Right lobe of liver (tissue), 6 donors: Measurements from ENCODE around the gene MACROD2. TPM values are rescaled to one million over a fixed set of nuclear protein-coding genes. Genes with fewer than 3 reads are reported as not detected.

ENCODE experiments used
- ATAC-seq, 4 donors: fragments of 200-7000 bp; cut with Tn5 transposase; one replicate each; pipeline ENCODE4 v1.9.1; 2020; ENCODE audit warnings: mild to moderate bottlenecking in 4 of 4, moderate library complexity in 4 of 4
- DNase-seq, 3 donors: peaks; one replicate each; pipeline ENCODE4 v3.0.0-alpha.2; 2020
- H3K27ac ChIP-seq, 3 donors: fragments of 200-600 bp; one replicate each; pipeline ENCODE4 v1.8.0; 2022
- H3K27me3 ChIP-seq, 2 donors: fragments of 200-600 bp; one replicate each; pipeline ENCODE4 v1.8.0; 2022
- H3K36me3 ChIP-seq, 4 donors: fragments of 200-600 bp; sonication (generic) in 1 of 4; one replicate each; pipeline versions ENCODE4 v1.5.1 to v1.8.0; 2017 to 2022; ENCODE audit warnings: control low read depth in 1 of 4
- H3K4me1 ChIP-seq, 4 donors: fragments of 200-600 bp; sonication (generic) in 1 of 4; one replicate each; pipeline versions ENCODE4 v1.5.1 to v1.8.0; 2017 to 2022; ENCODE audit warnings: control low read depth in 1 of 4
- H3K4me3 ChIP-seq, 3 donors: fragments of 200-600 bp; one replicate each; pipeline ENCODE4 v1.8.0; 2022
- H3K9me3 ChIP-seq, 4 donors: fragments of 200-600 bp; sonication (generic) in 1 of 4; one replicate each; pipeline versions ENCODE4 v1.5.1 to v1.8.0; 2017 to 2022; ENCODE audit warnings: control low read depth in 1 of 4
- POLR2A ChIP-seq: fragments of 450-650 bp; IDR thresholded peaks from one replicate; pipeline ENCODE4 v1.6.1; 2017; ENCODE audit warnings: antibody characterized with exemption, mild to moderate bottlenecking
- WGBS: methylation state at CpG from one replicate; pipeline ENCODE4 v1.1.6; 2018; ENCODE audit warnings: low coverage, low lambda C conversion rate; ENCODE audit not compliant: insufficient coverage; ENCODE audit errors: missing lambda C conversion rate; 5-methylcytosine and 5-hydroxymethylcytosine counted together
- intact Hi-C, 2 donors: fragments of 100-400 bp; cut with DNase I; formaldehyde crosslinking; loops; one replicate each; pipeline versions ENCODE4 v1.11.2 to v1.14.1; 2022
- total RNA-seq, 6 experiments: library from RNA; depleted of rRNA in 2 of 6; stranded (reverse); fragments of >200 nt in 2 of 6; fragmentation: NEBNext Ultra II Directional in 3 of 6; extraction: Animal tissue kit (Norgen Biotek cat#: 25700) in 3 of 6; gene quantifications; one replicate each; pipeline versions ENCODE4 v1.1.0 to v1.2.4, GENCODE V29; 2016 to 2023
- TF ChIP-seq, protein P1 (sequence below), 4 donors: fragments of 200-600 bp in 3 of 4; fragments of 450-650 bp in 1 of 4; IDR thresholded peaks; one replicate each; pipeline versions ENCODE4 v1.5.1 to v1.8.0; 2016 to 2022; ENCODE audit warnings: antibody characterized with exemption in 4 of 4, mild to moderate bottlenecking in 2 of 4
- donor health status: DM: no; HTN: yes; CAD: no.
- donor health status: DM: no; HTN: no; CAD: no.
- donor health status: DM: no; HTN: no; CAD: no.
- donor health status: DM: no; HTN: yes; CAD: no.
- donor health status: DM: no; HTN: yes; CAD: no.

MACROD2 gene
- total RNA-seq, 6 experiments from 2014 or later: 1.2 to 5.5 (median 3.3) TPM

DNA sequence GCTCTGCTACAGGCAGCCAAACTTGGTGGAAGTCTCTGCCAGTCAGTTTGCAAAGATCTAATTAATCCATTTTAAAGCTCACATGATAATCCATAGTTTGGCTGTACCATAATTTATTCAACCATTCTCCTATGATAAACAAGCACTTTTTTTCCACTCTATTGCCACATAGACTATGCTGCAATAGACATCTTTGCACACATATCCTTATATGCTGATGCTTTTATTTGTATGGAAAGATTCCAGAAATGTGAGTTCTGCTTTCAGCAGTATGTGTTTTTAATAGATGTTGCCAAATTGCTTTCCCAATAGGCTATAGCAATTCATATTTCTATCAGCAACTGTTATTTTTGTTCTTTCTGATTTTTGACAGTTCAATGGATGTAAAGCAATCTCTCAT is 1950.0 kb downstream of the MACROD2 start:
- Histone ChIP-seq H3K36me3 (no peaks in the 10 kb centered on the region), H3K4me1 (no peaks in the 10 kb centered on the region), H3K4me3 (no peak overlapping the region), H3K27me3 (no peaks in the 10 kb centered on the region), H3K27ac (no peak overlapping the region), H3K9me3 (no peaks in the 10 kb centered on the region)
- no peak for ATAC-seq
- TF ChIP-seq, protein P1, sequence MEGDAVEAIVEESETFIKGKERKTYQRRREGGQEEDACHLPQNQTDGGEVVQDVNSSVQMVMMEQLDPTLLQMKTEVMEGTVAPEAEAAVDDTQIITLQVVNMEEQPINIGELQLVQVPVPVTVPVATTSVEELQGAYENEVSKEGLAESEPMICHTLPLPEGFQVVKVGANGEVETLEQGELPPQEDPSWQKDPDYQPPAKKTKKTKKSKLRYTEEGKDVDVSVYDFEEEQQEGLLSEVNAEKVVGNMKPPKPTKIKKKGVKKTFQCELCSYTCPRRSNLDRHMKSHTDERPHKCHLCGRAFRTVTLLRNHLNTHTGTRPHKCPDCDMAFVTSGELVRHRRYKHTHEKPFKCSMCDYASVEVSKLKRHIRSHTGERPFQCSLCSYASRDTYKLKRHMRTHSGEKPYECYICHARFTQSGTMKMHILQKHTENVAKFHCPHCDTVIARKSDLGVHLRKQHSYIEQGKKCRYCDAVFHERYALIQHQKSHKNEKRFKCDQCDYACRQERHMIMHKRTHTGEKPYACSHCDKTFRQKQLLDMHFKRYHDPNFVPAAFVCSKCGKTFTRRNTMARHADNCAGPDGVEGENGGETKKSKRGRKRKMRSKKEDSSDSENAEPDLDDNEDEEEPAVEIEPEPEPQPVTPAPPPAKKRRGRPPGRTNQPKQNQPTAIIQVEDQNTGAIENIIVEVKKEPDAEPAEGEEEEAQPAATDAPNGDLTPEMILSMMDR (IDR thresholded peaks at IDR 0.05): no peak
- TF ChIP-seq POLR2A: no peak
- intact Hi-C loops: no loop called here
- no peak for DNase-seq

DNA sequence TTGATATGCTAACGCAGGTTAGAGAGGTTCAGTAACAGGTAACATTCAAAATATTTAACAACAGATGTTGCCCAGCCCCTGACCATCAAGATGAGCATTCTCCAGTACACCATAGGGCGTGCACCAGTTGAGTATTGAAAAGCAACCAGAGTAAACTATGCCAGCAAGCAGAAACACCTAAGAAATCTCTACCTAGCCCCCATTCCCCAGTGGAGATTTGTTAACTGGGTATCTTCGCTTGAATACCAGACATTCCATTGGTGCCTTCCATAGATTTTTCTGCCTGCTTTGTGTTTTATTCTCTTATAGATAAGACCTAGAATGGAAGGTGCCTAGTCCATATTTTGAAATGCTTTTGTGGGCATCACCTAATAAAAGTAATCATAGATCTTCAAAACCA is 1954.1 kb downstream of the MACROD2 start:
- TF ChIP-seq, protein P1 (IDR thresholded peaks at IDR 0.05): no peak
- TF ChIP-seq POLR2A: no peak
- H3K4me1 ChIP-seq: no peaks in the 10 kb centered on the region
- DNase-seq: no peak
- 73% methylated on average over 3 of the region's 3 CpGs for WGBS
- intact Hi-C loops: no loop called here
- no peak for ATAC-seq
- no peak overlapping the region for H3K27ac ChIP-seq
- no peak overlapping the region for H3K4me3 ChIP-seq
- no peaks in the 10 kb centered on the region for H3K9me3 ChIP-seq
- no peaks in the 10 kb centered on the region for H3K27me3 ChIP-seq
- H3K36me3 ChIP-seq: no peaks in the 10 kb centered on the region

DNA sequence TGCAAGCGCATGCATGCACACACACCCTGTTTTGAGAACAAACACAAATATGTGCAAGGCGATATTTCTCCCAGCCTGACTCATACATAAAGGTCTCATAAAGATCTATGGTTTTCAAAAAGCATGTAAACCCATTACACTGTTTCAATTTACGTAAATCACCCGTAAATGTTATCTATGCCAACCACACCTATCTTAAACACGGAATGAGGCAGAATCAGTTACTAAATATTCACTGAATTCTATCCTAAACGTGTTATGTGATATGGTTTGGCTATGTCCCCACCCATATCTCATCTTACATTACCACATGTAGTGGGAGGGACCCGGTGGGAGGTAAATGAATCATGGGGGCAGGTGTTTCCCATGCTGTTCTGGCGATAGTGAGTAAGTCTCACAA is 1956.3 kb downstream of the MACROD2 start:
- Histone ChIP-seq H3K4me1 (no peaks in the 10 kb centered on the region), H3K4me3 (no peak overlapping the region), H3K27ac (no peak overlapping the region), H3K27me3 (no peaks in the 10 kb centered on the region), H3K36me3 (no peaks in the 10 kb centered on the region), H3K9me3 (no peaks in the 10 kb centered on the region)
- intact Hi-C loops: no loop called here
- DNase-seq (no peak), ATAC-seq (no peak)
- WGBS: 75% methylated on average over 8 of the region's 8 CpGs
- no peak for TF ChIP-seq POLR2A
- TF ChIP-seq, protein P1 (IDR thresholded peaks at IDR 0.05): no peak

DNA sequence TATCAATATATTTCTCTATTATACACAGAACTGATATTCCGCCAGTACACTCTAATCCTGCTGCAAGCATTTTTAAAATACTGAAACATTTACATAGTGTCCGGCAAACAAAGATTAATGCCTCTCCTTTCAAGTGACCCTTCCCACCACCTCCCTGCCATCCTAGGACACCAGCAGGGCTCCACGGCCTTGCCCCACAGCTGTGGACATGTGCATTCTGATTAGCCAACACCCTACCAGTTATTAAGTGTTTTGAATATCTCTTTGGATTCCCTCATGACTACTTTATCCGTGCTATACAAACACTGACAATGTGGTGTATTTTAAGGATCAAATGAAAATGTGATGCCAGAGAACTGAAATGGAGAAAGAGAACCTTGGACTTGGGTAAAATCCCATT is 1962.8 kb downstream of the MACROD2 start:
- H3K36me3 ChIP-seq: no peaks in the 10 kb centered on the region
- H3K27me3 ChIP-seq: no peaks in the 10 kb centered on the region
- H3K4me3 ChIP-seq: no peak overlapping the region
- TF ChIP-seq, protein P1 (IDR thresholded peaks at IDR 0.05): no peak
- TF ChIP-seq POLR2A: no peak
- no peaks in the 10 kb centered on the region for H3K4me1 ChIP-seq
- 74% methylated on average over 4 of the region's 4 CpGs for WGBS
- no peaks in the 10 kb centered on the region for H3K9me3 ChIP-seq
- no peak for ATAC-seq
- intact Hi-C loops: no loop called here
- no peak for DNase-seq
- H3K27ac ChIP-seq: no peak overlapping the region

DNA sequence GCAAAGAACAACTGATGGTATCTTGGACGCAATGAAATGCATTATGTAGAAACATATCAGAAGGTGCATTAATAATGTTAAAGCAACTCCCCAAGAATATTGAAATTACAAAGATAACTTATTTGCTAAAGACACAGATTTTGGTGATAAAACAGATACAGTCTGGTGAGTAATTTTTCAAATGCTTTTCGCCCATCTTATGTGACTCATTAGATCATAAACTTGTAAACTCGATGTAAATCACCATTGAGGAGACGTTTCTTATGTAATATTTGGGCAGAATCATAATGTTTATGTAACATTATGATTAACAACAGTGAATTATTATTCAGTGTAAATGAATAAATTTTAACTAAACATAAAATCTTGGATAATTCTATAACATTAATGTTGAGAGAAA is 1969.8 kb downstream of the MACROD2 start:
- no peaks in the 10 kb centered on the region for H3K36me3 ChIP-seq
- WGBS: 77% methylated on average over 4 of the region's 4 CpGs

More for the DNA sequence above, 1969.8 kb downstream of the MACROD2 start:
- no peak for DNase-seq
- no peak overlapping the region for H3K4me3 ChIP-seq
- intact Hi-C loops: no loop called here
- TF ChIP-seq, protein P1 (IDR thresholded peaks at IDR 0.05): no peak
- TF ChIP-seq POLR2A: no peak
- no peaks in the 10 kb centered on the region for H3K4me1 ChIP-seq
- no peak for ATAC-seq
- no peak overlapping the region for H3K27ac ChIP-seq
- no peaks in the 10 kb centered on the region for H3K9me3 ChIP-seq
- H3K27me3 ChIP-seq: no peaks in the 10 kb centered on the region
